Nephron (organoid): ENCODE results near the gene PLEKHA7.
"Not testable (repeated sequence)": the region's sequence is repeated elsewhere in the genome, so short reads cannot be mapped to it uniquely, and the experiment has no call there.

ENCODE experiments used
- H3K27ac Mint-ChIP-seq, 3 experiments: 2 replicates each; pipeline ENCODE4 v1.8.0; 2020; ENCODE audit warnings: mixed read lengths in 3 of 3, mild to moderate bottlenecking in 2 of 3, moderate library complexity in 1 of 3
- H3K27me3 Mint-ChIP-seq: 2 replicates; pipeline ENCODE4 v1.8.0; 2021; ENCODE audit warnings: low read depth, mild to moderate bottlenecking, moderate library complexity, mixed read lengths
- H3K36me3 Mint-ChIP-seq: 2 replicates; pipeline ENCODE4 v1.8.0; 2020; ENCODE audit warnings: low read depth, mixed read lengths
- H3K4me1 Mint-ChIP-seq: 2 replicates; pipeline ENCODE4 v1.8.0; 2020; ENCODE audit warnings: mixed read lengths
- H3K4me3 Mint-ChIP-seq, 3 experiments: 2 replicates each; pipeline ENCODE4 v1.8.0; 2020; ENCODE audit warnings: mild to moderate bottlenecking in 3 of 3, mixed read lengths in 3 of 3, moderate library complexity in 2 of 3
- H3K9me3 Mint-ChIP-seq: 2 replicates; pipeline ENCODE4 v1.8.0; 2020; ENCODE audit warnings: mixed read lengths
- CTCF ChIP-seq, 3 experiments: fragments of 200-600 bp; sonication (generic); IDR thresholded peaks; one replicate each; pipeline ENCODE4 v1.5.0; 2021; ENCODE audit warnings: antibody characterized with exemption in 3 of 3; ENCODE audit not compliant: unreplicated experiment in 3 of 3

The PLEKHA7 gene

GRCh38 chr11:16909359-16910035 lies 104.7 kb downstream of the PLEKHA7 start:
- Mint-ChIP-seq H3K4me1 (peaks cover 20% of the 10 kb centered on the region), H3K27ac (no peak overlapping the region), H3K27me3 (peaks cover 4% of the 10 kb centered on the region), H3K9me3 (peaks cover 3% of the 10 kb centered on the region), H3K36me3 (peaks cover 4% of the 10 kb centered on the region), H3K4me3 (no peak overlapping the region)
- no peak for TF ChIP-seq CTCF (IDR thresholded peaks at IDR 0.05; ENCODE audit: unreplicated experiment in 3 of 3)

- Mint-ChIP-seq H3K4me3 (no peak overlapping the region), H3K27ac (no peak overlapping the region), H3K36me3 (peaks cover 4% of the 10 kb centered on the region), H3K4me1 (peaks cover 8% of the 10 kb centered on the region), H3K9me3 (peaks cover 3% of the 10 kb centered on the region), H3K27me3 (no peaks in the 10 kb centered on the region)
- TF ChIP-seq CTCF (IDR thresholded peaks at IDR 0.05; ENCODE audit: unreplicated experiment in 3 of 3): no peak
Measured at GRCh38 chr11:16905375-16905774, 108.8 kb downstream of the PLEKHA7 start.

GRCh38 chr11:16904761-16905160 lies 109.5 kb downstream of the PLEKHA7 start:
- not testable (repeated sequence) for H3K36me3 Mint-ChIP-seq, H3K4me3 Mint-ChIP-seq, H3K4me1 Mint-ChIP-seq, H3K27me3 Mint-ChIP-seq, H3K9me3 Mint-ChIP-seq, H3K27ac Mint-ChIP-seq

GRCh38 chr11:16902781-16903378 lies 111.3 kb downstream of the PLEKHA7 start:
- Mint-ChIP-seq H3K27ac (peak overlapping the region in 1 of 3 experiments; percentile 11), H3K4me1 (peaks cover 4% of the 10 kb centered on the region), H3K4me3 (no peak overlapping the region), H3K36me3 (peaks cover 4% of the 10 kb centered on the region), H3K9me3 (peaks cover 3% of the 10 kb centered on the region), H3K27me3 (no peaks in the 10 kb centered on the region)
- TF ChIP-seq CTCF (IDR thresholded peaks at IDR 0.05; ENCODE audit: unreplicated experiment in 3 of 3): no peak

- Mint-ChIP-seq H3K4me3 (no peak overlapping the region), H3K9me3 (peaks cover 3% of the 10 kb centered on the region), H3K27ac (no peak overlapping the region), H3K4me1 (peaks cover 11% of the 10 kb centered on the region), H3K36me3 (peaks cover 4% of the 10 kb centered on the region), H3K27me3 (no peaks in the 10 kb centered on the region)
- TF ChIP-seq CTCF (IDR thresholded peaks at IDR 0.05; ENCODE audit: unreplicated experiment in 3 of 3): no peak
Measured at GRCh38 chr11:16902182-16902581, 112.0 kb downstream of the PLEKHA7 start.

- H3K36me3 Mint-ChIP-seq: no peaks in the 10 kb centered on the region
- H3K9me3 Mint-ChIP-seq: no peaks in the 10 kb centered on the region
- H3K4me1 Mint-ChIP-seq: peaks cover 13% of the 10 kb centered on the region
- H3K27ac Mint-ChIP-seq: no peak overlapping the region
- H3K4me3 Mint-ChIP-seq: no peak overlapping the region
- no peak for TF ChIP-seq CTCF (IDR thresholded peaks at IDR 0.05; ENCODE audit: unreplicated experiment in 3 of 3)
- peaks cover 6% of the 10 kb centered on the region for H3K27me3 Mint-ChIP-seq
Measured at GRCh38 chr11:16900491-16900890, 113.7 kb downstream of the PLEKHA7 start.
